ENCODE results near the gene ZBTB7C.

The ZBTB7C gene

DNA sequence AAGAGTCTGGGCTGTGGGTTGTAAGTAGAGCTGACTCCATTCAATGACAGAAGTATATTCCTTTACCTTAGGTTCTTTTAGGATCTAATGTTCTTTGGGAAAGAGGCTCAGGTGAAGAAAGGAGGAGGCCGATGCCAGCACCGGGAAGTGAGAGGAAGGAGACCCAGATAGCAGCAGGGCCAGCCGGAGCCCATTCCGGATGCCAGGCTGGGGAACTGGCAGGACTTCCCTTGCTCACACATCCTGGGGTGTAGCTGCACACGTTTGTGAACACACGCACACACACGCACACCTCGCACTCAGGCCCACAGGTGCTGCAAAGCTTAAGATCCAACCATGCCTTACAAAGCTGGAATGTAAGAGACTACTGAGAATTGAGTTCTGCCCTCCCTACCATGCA lies 383.0 kb downstream of the ZBTB7C start:
- DNase-seq: no peak

GRCh38 chr18:48024881-48025660 lies 384.1 kb downstream of the ZBTB7C start:
- no peak for DNase-seq

GRCh38 chr18:48024009-48024512 lies 385.1 kb downstream of the ZBTB7C start:
- DNase-seq: no peak

DNA sequence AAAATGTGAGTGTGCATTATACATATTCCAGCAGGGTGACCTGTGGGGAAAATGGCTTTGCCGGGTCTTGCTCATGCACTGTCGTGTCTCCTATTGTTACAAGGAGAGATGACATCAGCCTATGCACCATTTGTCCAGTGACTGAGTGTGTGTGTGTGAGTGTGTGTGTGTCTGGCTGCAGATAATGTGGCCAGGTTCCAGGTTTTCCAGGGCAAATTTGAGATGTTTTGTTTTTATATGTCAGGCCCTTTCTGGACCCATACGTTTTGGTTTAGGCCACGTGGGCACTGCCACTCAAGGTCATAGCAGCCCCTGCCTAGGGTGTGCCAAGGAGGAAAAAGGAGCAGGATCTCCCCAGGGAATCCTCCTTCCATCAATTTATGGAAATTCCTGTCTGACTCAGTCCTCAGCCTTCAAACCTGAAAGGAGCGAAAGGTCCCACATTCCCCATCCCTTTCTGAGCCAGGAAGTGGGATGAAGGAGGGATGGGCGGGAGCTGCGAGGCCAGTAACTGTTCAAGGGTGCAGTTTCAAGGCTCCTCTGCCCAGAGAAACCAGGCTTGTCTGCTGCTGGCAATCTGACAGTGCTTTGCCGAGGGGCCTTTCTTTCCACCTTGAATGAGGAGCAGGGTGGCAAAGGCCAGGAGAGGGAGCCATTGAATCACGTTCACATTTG lies 385.7 kb downstream of the ZBTB7C start:
- DNase-seq: peak; percentile 77

DNA sequence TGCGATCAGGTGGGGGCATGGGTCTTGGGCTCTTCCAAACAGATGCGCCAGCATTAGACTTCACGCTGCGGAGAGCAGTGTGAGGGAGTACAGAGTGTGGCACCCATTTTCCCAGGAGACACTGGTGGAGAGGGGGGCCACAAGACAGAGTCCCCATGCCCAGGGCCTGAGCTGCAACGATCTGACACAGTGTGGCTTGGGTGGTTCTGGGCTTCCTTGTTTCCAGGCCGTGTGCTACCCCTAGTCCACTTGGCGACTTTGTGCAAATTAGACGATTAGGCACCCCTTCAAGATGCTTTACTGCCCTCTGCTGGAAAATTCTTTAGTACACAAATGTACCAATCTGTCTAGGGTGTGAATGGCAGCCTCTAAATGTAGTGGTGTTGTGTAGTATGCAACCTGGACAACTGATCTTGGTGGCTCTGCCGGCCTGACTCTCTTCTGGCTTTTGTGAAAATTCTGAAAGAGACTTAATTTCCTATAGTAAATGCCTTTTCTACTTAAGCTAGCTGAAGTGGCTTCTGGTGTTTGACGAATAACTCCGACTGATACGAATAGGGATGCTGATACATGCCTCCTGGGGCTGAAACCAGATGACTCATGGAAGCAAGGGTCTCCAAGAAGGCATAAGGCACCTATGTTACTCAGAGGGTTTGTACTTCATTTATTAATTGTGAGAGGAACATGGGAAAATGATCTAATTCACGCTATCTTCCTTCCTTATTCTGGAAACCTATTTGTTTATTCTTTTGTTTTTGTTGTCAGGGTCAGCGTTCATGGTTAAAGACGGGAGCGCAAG lies 386.5 kb downstream of the ZBTB7C start:
- peak; percentile 75 for DNase-seq

DNA sequence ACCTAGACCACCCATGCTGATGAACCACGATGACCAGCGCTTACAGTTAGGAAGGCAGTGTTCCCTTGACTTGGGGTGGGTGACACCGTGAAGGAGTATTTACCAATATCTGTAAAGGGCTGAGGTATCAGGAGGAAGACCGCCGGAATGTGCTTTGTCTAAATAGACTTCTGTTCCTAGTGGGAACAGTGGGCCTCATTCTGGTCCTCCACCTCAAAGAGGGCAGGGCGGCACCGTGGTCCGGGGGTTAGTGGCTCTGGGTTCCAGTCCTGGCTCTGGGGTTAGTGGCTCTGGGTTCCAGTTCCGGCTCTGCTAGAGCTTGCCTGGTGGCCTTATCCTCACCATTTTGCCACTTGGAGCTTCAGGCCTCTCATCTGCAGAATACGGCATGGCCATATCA lies 387.2 kb downstream of the ZBTB7C start:
- no peak for DNase-seq

DNA sequence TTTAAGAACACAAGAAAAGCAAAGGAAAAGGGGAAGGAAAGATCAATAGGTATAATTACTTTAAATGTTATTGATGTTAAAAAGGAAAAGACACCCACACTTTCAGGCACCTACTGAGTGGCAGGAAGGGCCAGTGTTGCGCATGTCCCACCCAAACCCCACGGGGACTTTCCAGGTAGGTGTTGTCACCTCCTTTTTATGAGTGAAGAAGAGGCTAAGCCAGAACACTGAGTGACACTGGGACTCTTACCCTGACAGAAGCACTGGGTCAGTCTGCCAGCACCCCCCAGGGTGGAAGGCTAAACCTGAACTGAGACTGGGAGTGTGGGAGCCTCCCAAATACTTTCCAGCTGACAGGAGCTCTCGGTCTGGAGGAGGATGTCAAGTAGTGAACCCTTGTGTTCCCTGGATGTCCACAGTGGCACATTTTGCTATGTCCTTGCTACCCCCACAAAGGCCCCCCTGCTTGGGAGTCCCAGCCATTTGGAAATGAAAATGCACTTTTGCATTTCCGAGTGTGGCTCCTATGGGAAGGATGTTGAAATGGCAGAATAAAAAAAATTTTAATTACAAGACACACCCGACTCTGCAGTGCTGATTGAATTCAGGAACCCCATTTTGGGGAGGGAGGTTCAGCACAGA lies 387.8 kb downstream of the ZBTB7C start:
- DNase-seq: no peak

GRCh38 chr18:48020337-48021250 lies 388.6 kb downstream of the ZBTB7C start:
- DNase-seq: no peak

DNA sequence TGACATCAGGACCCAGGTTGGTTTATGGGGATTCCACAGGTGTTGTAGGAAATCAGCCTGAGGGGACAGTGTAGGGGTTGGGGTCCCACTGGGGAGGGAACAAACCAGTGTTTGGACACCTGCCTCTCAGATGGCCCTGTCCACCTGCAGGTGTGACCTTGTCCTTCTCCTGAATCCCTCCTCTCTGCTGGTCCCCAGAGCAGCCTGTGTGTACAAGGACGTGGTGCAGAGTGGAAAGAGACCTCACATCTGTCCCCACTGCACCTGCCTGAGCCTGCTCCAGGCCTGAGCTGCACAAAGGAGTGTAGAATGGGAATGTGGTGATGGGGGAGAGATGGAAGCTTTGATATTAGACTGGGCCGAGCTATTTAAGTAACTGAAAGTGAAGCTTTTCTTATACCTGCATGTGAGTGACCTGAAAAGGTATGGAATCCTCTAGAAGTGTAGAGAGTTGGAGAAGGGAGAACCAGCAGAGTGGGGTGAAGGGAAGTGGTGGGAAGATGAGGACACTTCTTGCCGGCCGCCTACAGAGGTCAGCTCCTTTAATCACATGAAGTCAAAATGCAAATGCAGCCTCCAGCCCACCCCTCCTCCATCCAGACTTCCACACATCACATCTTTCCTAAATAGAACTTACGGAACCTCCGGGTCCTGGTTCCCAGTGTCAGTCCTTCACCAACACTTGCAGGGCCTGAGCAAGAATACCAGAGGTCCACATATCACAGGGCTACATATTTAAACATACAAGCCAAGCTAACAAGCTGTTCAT lies 389.4 kb downstream of the ZBTB7C start:
- no peak for DNase-seq

- no peak for DNase-seq
These were observed 390.3 kb downstream of the ZBTB7C start for GRCh38 chr18:48018851-48019250.

DNA sequence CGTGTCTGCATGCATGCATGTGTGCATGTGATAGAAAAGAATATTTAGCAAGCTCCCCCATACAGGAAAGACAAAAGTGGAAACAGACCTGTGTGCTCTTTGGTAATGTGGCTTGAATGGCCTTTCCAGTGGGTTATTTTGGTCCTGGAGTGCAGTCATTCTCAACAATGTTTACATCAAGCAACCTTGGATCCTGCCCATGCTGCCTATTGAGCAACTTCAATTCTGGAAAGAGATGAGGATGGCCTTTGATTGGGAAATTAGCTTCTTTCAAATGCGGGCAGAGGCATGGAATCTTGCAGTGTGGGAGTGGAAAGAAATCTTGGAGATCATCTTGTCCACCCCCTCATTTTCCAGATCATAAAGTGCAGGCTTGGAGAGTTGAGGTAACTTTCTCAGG lies 391.5 kb downstream of the ZBTB7C start:
- DNase-seq: no peak

DNA sequence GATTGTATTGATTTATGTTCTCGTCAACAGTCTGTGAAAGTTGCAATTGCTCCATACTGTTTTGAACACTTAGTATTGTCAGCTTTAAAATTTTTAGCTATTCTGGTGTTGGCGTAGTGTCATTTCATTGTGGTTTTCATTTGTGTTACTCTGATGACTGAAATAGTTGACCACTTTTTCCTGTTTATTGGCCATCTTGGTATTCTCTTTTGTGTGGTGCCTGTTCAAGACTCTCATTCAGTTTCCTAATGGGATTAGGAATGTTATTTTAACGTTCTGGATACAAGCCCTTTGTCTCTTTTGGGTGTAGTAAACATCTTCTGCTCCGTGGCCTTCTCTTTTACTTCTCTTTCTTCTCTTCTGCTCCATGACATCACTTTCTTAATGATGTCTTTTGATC lies 396.0 kb downstream of the ZBTB7C start:
- no peak for DNase-seq

DNA sequence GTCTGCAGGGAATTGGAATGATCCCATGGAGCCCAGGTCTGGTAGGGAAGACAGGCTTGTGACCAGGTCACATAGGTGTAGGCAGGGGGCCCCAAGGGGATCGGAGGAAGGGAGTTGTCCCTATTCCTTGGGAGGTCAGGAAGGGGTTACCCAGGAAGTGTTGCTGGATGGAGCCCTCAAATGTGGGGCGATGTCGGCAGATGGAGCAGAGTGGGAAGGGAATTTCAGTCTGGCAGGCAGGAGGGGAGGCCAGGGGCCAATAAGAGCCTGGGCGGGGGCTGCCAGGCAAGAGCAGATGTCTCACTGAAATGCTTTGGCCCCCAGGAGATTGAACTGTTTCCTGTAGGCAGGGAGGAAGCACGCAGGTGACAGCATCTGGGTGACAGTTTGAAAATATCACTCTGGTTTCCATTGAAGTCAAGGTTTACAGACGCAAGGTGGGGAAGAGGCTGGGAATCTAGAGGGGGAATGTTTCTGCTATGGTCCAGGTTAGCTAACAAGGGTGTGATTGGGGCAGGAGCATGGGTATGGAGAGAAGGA lies 397.2 kb downstream of the ZBTB7C start:
- no peak for DNase-seq

DNA sequence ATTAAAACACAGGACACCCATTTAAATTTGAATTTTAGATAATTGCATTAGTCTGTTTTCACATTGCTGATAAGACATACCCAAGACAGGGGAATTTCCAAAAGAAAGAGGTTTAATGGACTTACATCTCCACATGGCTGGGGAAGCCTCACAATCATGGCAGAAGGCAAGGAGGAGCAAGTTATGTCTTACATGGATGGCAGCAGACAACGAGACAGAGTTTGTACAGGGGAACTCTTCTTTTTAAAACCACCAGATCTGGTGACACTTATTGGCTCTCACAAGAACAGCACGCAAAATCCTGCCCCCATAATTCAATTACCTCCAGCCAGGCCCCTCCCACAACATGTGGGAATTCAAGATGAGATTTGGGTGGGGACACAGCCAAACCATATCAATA lies 398.9 kb downstream of the ZBTB7C start:
- DNase-seq: no peak

DNA sequence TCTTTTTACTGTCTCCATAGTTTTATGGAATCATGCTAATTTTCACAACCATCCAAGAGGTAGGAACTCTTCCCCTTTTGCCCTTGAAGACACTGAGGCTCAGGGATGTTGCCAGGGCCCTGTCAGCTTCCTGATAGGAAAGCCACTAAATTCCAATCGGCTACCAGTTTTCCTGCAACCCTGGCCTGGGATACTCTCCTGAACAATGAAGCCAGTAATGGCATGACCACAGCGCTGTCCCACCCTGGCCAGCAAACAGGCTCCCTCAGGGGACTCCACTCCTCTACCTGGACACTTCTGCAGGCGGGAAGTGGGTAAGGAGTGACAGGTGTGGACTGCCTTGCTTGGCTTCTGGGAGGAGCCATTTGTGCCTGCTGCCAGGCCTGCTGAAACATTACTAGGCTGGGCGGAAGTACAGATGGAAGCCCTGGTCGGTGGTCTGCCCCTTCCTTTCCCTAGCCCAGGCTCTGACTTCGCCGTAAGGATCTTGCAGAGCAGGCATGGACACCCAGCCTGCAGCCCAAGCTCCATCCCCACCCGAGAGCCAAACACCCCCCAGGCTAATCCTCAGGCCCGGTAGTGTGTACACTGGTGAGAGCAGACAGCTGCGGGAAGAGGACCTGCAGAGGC lies 400.0 kb downstream of the ZBTB7C start:
- DNase-seq: no peak

- peak; percentile 34 for DNase-seq
These were observed 401.1 kb downstream of the ZBTB7C start for GRCh38 chr18:48007955-48008701.

GRCh38 chr18:48007381-48007780 lies 401.8 kb downstream of the ZBTB7C start:
- DNase-seq: no peak

- no peak for DNase-seq
These were observed 402.6 kb downstream of the ZBTB7C start for GRCh38 chr18:48006415-48007175.

GRCh38 chr18:48004577-48004976 lies 404.6 kb downstream of the ZBTB7C start:
- DNase-seq: no peak
